GM12878 (cell line): ENCODE measurements around the gene APBA1. TPM values are rescaled to one million over a fixed set of nuclear protein-coding genes. Genes with fewer than 3 reads are reported as not detected.

Experiments used
- ATAC-seq: fragments of 200-7000 bp; cut with Tn5 transposase; 3 replicates; pipeline ENCODE4 v1.9.1; 2020; ENCODE audit warnings: mild to moderate bottlenecking, moderate library complexity
- BruUV-seq: library from RNA; stranded (reverse); fragments of 400-500 nt; replicated peaks from 2 replicates; lab custom pipeline; 2021; lab: Mats Ljungman, UMichigan
- CTCF ChIA-PET: fragments of 300-600 bp; sonication (Branson Sonifier 250); formaldehyde crosslinking; extraction: SDS; loops from one replicate; lab custom pipeline; 2021; ENCODE audit warnings: inconsistent platforms; lab: Yijun Ruan, JAX
- POLR2A ChIA-PET: fragments of 350-600 bp; formaldehyde crosslinking; extraction: SDS; loops from one replicate; lab custom pipeline; 2021; ENCODE audit warnings: inconsistent platforms; lab: Charles Lee
- RAD21 ChIA-PET: fragments of 300-600 bp; sonication (Branson Sonifier 250); formaldehyde crosslinking; loops from one replicate; lab custom pipeline; 2023; ENCODE audit warnings: antibody characterized with exemption; ENCODE audit not compliant: unreplicated experiment; lab: Charles Lee
- SMC1A ChIA-PET: fragments of 300-600 bp; sonication (Branson Sonifier 250); formaldehyde crosslinking; loops from one replicate; lab custom pipeline; 2023; ENCODE audit not compliant: unreplicated experiment, uncharacterized antibody; lab: Charles Lee
- DNase-seq: peaks from one replicate; pipeline ENCODE4 v3.0.0-alpha.2; 2011; ENCODE audit warnings: low read depth, low spot score
- FAIRE-seq: peaks from 3 replicates; lab custom pipeline; 2011; peaks lifted over from hg19 to GRCh38; lab: Jason Lieb, UNC
- H2AFZ ChIP-seq: 2 replicates; pipeline ENCODE4 v1.6.0; 2011; ENCODE audit warnings: low read depth, low read length, control low read depth; ENCODE audit not compliant: control insufficient read depth
- H3K27ac ChIP-seq: 2 replicates; pipeline ENCODE4 v1.5.1; 2011; ENCODE audit warnings: control low read depth; ENCODE audit not compliant: control insufficient read depth, insufficient read depth
- H3K27me3 ChIP-seq, 2 experiments: replicated peaks in 1 of 2; 2 replicates each; pipeline versions ENCODE4 v1.6.0 to v1.6.1; 2011; ENCODE audit warnings: low read length in 1 of 2; ENCODE audit not compliant: control insufficient read depth in 2 of 2, insufficient read depth in 2 of 2
- H3K36me3 ChIP-seq, 2 experiments: 2 replicates each; pipeline ENCODE4 v1.5.1; 2011; ENCODE audit warnings: low read length in 1 of 2; ENCODE audit not compliant: control insufficient read depth in 2 of 2, insufficient read depth in 2 of 2
- H3K4me1 ChIP-seq: 2 replicates; pipeline ENCODE4 v1.6.1; 2011; ENCODE audit warnings: mild to moderate bottlenecking, low read length, moderate library complexity, mixed read lengths; ENCODE audit not compliant: control insufficient read depth, insufficient read depth
- H3K4me2 ChIP-seq: 2 replicates; pipeline ENCODE4 v1.6.0; 2011; ENCODE audit warnings: control low read depth; ENCODE audit not compliant: control insufficient read depth, insufficient read depth
- H3K4me3 ChIP-seq: fragments of 200-600 bp; sonication (generic); 2 replicates; pipeline ENCODE4 v1.5.1; 2016
- H3K79me2 ChIP-seq: 2 replicates; pipeline ENCODE4 v1.6.0; 2011; ENCODE audit warnings: low read length; ENCODE audit not compliant: control insufficient read depth, insufficient read depth
- H3K9ac ChIP-seq: 2 replicates; pipeline ENCODE4 v1.8.0; 2011; ENCODE audit warnings: low read length, control low read depth, mixed read lengths; ENCODE audit not compliant: control insufficient read depth, insufficient read depth
- H3K9me3 ChIP-seq: replicated peaks from 3 replicates; pipeline ENCODE4 v1.5.1; 2011; ENCODE audit warnings: mild to moderate bottlenecking, low read length; ENCODE audit not compliant: control insufficient read depth, insufficient read depth
- H4K20me1 ChIP-seq: 2 replicates; pipeline ENCODE4 v1.6.0; 2011; ENCODE audit not compliant: control insufficient read depth, insufficient read depth
- E4F1 ChIP-seq: fragments of 450-650 bp; IDR thresholded peaks from 2 replicates; pipeline ENCODE4 v1.6.1; 2018; ENCODE audit warnings: borderline replicate concordance, mild to moderate bottlenecking; ENCODE audit not compliant: partially characterized antibody
- EED ChIP-seq: sonication (generic); IDR thresholded peaks from 2 replicates; pipeline ENCODE4 v1.6.1; 2016; ENCODE audit warnings: antibody characterized with exemption, low read depth
- RB1 ChIP-seq: fragments of 450-650 bp; formaldehyde crosslinking; IDR thresholded peaks from 2 replicates; pipeline ENCODE4 v1.6.1; 2017; ENCODE audit warnings: mild to moderate bottlenecking, borderline replicate concordance
- RFX5 ChIP-seq: IDR thresholded peaks from 2 replicates; pipeline ENCODE4 v1.6.1; 2011; ENCODE audit warnings: low read depth, low read length, improper control_type of control experiment
- SMAD1 ChIP-seq: fragments of 450-650 bp; IDR thresholded peaks from 2 replicates; pipeline ENCODE4 v1.6.1; 2018; ENCODE audit warnings: mild to moderate bottlenecking, low read depth; ENCODE audit not compliant: partially characterized antibody
- SREBF1 ChIP-seq: IDR thresholded peaks from 2 replicates; pipeline ENCODE4 v1.6.1; 2012; ENCODE audit warnings: mild to moderate bottlenecking, low read length
- SUPT20H ChIP-seq: IDR thresholded peaks from 2 replicates; pipeline ENCODE4 v1.6.1; 2011; ENCODE audit warnings: low read depth, mild to moderate bottlenecking, low read length, moderate library complexity, borderline replicate concordance; ENCODE audit not compliant: control insufficient read depth
- TCF12 ChIP-seq: IDR thresholded peaks from 2 replicates; pipeline ENCODE4 v1.6.1; 2011; ENCODE audit warnings: low read depth, mild to moderate bottlenecking, low read length
- ZBTB33 ChIP-seq: fragments of 450-650 bp; IDR thresholded peaks from 2 replicates; pipeline ENCODE4 v1.6.1; 2017; ENCODE audit warnings: mild to moderate bottlenecking
- WGBS: methylation state at CpG from one replicate; pipeline ENCODE4 v1.1.6; 2016; ENCODE audit warnings: low lambda C conversion rate; ENCODE audit not compliant: insufficient replicate concordance, insufficient coverage; ENCODE audit errors: missing lambda C conversion rate; 5-methylcytosine and 5-hydroxymethylcytosine counted together
- in situ Hi-C: fragments of 300-500 bp; cut with MboI; formaldehyde crosslinking; loops from 9 replicates; pipeline ENCODE4 v1.14.3; 2018; ENCODE audit warnings: mixed read lengths
- intact Hi-C: fragments of 100-400 bp; cut with micrococcal nuclease; formaldehyde crosslinking; loops from one replicate; pipeline ENCODE4 v1.14.2; 2022; ENCODE audit not compliant: unreplicated experiment
- polyA plus RNA-seq, 11 experiments: library from polyadenylated mRNA; depleted of rRNA in 4 of 11; unstranded in 6 of 11; stranded (reverse) in 5 of 11; fragments of >200 nt; fragmentation: Nextera tagmentation in 4 of 11; fragmentation: Illumina TruSeq in 1 of 11; extraction: Ambion mirVana in 4 of 11; extraction: Trizol in 1 of 11; gene quantifications; 1 replicate in 1 of 11; 2 replicates in 10 of 11; pipeline versions ENCODE4 v1.2.1 to v1.2.3, GENCODE V29; 2011 to 2016; ENCODE audit warnings: inconsistent platforms in 2 of 11, missing spikeins in 2 of 11, low read depth in 1 of 11
- total RNA-seq, 4 experiments: library from RNA; depleted of rRNA in 3 of 4; stranded (reverse); fragments of >200 nt in 3 of 4; fragmentation: Illumina TruSeq in 1 of 4; extraction: Trizol in 1 of 4; gene quantifications; 2 replicates each; pipeline versions ENCODE4 v1.2.1 to v1.2.3, GENCODE V29; 2013 to 2021

The APBA1 gene
- total and polyA plus RNA-seq, 10 of the 15 experiments (the other 5 are each of a cell fraction or from before 2014, with no cell fraction given), result 0.01 to 1.3 (median 0.05) TPM; not detected in 7

- TF ChIP-seq SMAD1 (no peak), SUPT20H (no peak)
- TF ChIP-seq, all 136 proteins: peak for 0
Measured at GRCh38 chr9:69382135-69382534, 290.0 kb downstream of the APBA1 start (continued).

- Histone ChIP-seq H3K27ac (no peak overlapping the region), H3K36me3 (no peaks in the 10 kb centered on the region), H4K20me1 (no peaks in the 10 kb centered on the region), H2AFZ (no peak overlapping the region), H3K4me1 (no peaks in the 10 kb centered on the region), H3K4me3 (no peak overlapping the region), H3K27me3 (no peaks in the 10 kb centered on the region), H3K9ac (no peak overlapping the region), H3K4me2 (no peak overlapping the region), H3K79me2 (no peaks in the 10 kb centered on the region), H3K9me3 (no peaks in the 10 kb centered on the region)
- TF ChIP-seq RB1 (no peak), RFX5 (no peak), ZBTB33 (no peak), TCF12 (no peak), EED (no peak), E4F1 (no peak), SREBF1 (no peak)
- ATAC-seq (no peak), FAIRE-seq (no peak), DNase-seq (no peak)
- intact Hi-C loops (no loop called here), in situ Hi-C loops (no loop called here)
- RAD21 ChIA-PET, result no interaction called here
- WGBS, result 51% methylated on average over 3 of the region's 3 CpGs
- CTCF ChIA-PET, result no interaction called here
- POLR2A ChIA-PET, result no interaction called here
- SMC1A ChIA-PET, result no interaction called here
- no TSS peak for BruUV-seq
Measured at GRCh38 chr9:69380811-69381210, 291.4 kb downstream of the APBA1 start.
